ENCODE results near the gene HOXD4. TPM values are rescaled to one million over a fixed set of nuclear protein-coding genes. Genes with fewer than 3 reads are reported as not detected.

Gene HOXD4
- total and polyA plus RNA-seq, 10 of the 15 experiments (the other 5 are each of a cell fraction or from before 2014, with no cell fraction given) = 0.07 TPM; not detected in 9

DNA sequence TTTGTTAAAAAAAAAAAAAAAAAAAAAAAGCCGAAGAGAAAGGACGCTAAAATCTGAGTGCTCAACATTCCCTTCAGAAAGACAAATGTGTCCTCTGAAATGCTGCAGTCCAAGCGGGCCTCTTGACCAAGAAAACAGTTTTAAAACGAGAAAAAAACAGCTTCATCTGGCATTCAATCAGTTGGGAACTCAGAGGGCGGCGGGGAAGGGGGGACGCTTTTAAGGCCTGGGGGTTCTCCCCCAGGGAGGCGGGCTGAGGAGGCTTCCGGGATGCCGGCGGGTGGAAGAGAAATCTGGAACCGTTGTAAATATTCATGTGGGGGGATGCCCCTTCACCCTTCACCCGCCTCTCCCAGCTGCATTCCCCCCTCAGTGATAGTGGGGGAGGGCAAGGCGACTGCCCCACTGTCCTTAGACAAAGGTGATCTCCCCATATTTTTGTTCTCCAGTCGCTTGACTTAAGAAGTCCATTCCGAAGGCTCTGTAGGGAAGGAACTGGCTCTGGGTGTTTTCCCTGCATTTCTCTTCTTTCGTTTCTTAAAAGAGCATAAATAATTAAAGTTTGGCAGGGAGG lies 47.5 kb upstream of the HOXD4 start:
- SMC1A ChIA-PET (ENCODE audit: uncharacterized antibody, unreplicated experiment) = no interaction called here
- no peak overlapping the region for H3K9ac ChIP-seq (ENCODE audit: control insufficient read depth, insufficient read depth, low read length)
- RAD21 ChIA-PET (ENCODE audit: unreplicated experiment) = interaction anchor here (0.7 kb wide), 1 partner anchor 1143 kb away, joined by 3 read pairs; no protein-coding TSS in a partner anchor
- ATAC-seq (no peak), FAIRE-seq (no peak), DNase-seq (ENCODE audit: low read depth, low spot score) (no peak)
- no peaks in the 10 kb centered on the region for H3K79me2 ChIP-seq (ENCODE audit: control insufficient read depth, insufficient read depth, low read length)
- in situ Hi-C loops (cut with MboI) (no loop called here), intact Hi-C loops (cut with micrococcal nuclease; ENCODE audit: unreplicated experiment) (no loop called here)
- CTCF ChIA-PET = interaction anchor here (2.6 kb wide), 1 partner anchor 7 kb away, joined by 11 read pairs; no protein-coding TSS in a partner anchor
- no peaks in the 10 kb centered on the region for H3K4me1 ChIP-seq (ENCODE audit: control insufficient read depth, insufficient read depth, low read length)
- no peak overlapping the region for H3K4me2 ChIP-seq (ENCODE audit: control insufficient read depth, insufficient read depth)
- POLR2A ChIA-PET = no interaction called here
- BruUV-seq (replicated peaks) = no TSS peak
- peaks cover 3% of the 10 kb centered on the region; the same call in 1 of the 3 replicates for H3K9me3 ChIP-seq (replicated peaks; ENCODE audit: control insufficient read depth, insufficient read depth, low read length)
- 5% methylated on average over 16 of the region's 17 CpGs for WGBS (ENCODE audit: insufficient coverage, insufficient replicate concordance, low lambda C conversion rate, missing lambda C conversion rate)
- no peak overlapping the region for H2AFZ ChIP-seq (ENCODE audit: control insufficient read depth, low read depth, low read length)
- H3K4me3 ChIP-seq = no peak overlapping the region
- H3K27ac ChIP-seq (ENCODE audit: control insufficient read depth, insufficient read depth) = no peak overlapping the region
- H3K36me3 ChIP-seq (ENCODE audit: control insufficient read depth in 2 of 2, insufficient read depth in 2 of 2, low read length in 1 of 2) = no peaks in the 10 kb centered on the region
- TF ChIP-seq EP300 (IDR thresholded peaks at IDR 0.05; ENCODE audit: borderline replicate concordance in 1 of 2, control insufficient read depth in 1 of 2, low read depth in 2 of 2, low read length in 2 of 2) (no peak), KAT2A (conservative IDR thresholded peaks at IDR 0.05; ENCODE audit: control insufficient read depth, low read depth, low read length) (no peak), KLF5 (IDR thresholded peaks at IDR 0.05; ENCODE audit: partially characterized antibody) (no peak), WRNIP1 (IDR thresholded peaks at IDR 0.05; ENCODE audit: borderline replicate concordance, low read depth, low read length) (no peak), HDAC6 (IDR thresholded peaks at IDR 0.05; ENCODE audit: unreplicated experiment) (no peak), PAX5 (IDR thresholded peaks at IDR 0.05; ENCODE audit: borderline replicate concordance, low read depth, low read length) (no peak), RCOR1 (conservative IDR thresholded peaks at IDR 0.05; ENCODE audit: low read depth, low read length) (no peak), ATF7 (IDR thresholded peaks at IDR 0.05; ENCODE audit: low read depth) (no peak), STAT3 (IDR thresholded peaks at IDR 0.05; ENCODE audit: low read depth, low read length) (no peak), MEF2B (IDR thresholded peaks at IDR 0.05; ENCODE audit: partially characterized antibody, poor library complexity, severe bottlenecking) (no peak), SMAD5 (IDR thresholded peaks at IDR 0.05; ENCODE audit: low read depth) (no peak), NFIC (IDR thresholded peaks at IDR 0.05; ENCODE audit: low read depth, low read length) (no peak), RUNX3 (IDR thresholded peaks at IDR 0.05; ENCODE audit: low read length) (no peak), GATAD2B (conservative IDR thresholded peaks at IDR 0.05; ENCODE audit: low read depth) (no peak)
- TF ChIP-seq, protein P1, sequence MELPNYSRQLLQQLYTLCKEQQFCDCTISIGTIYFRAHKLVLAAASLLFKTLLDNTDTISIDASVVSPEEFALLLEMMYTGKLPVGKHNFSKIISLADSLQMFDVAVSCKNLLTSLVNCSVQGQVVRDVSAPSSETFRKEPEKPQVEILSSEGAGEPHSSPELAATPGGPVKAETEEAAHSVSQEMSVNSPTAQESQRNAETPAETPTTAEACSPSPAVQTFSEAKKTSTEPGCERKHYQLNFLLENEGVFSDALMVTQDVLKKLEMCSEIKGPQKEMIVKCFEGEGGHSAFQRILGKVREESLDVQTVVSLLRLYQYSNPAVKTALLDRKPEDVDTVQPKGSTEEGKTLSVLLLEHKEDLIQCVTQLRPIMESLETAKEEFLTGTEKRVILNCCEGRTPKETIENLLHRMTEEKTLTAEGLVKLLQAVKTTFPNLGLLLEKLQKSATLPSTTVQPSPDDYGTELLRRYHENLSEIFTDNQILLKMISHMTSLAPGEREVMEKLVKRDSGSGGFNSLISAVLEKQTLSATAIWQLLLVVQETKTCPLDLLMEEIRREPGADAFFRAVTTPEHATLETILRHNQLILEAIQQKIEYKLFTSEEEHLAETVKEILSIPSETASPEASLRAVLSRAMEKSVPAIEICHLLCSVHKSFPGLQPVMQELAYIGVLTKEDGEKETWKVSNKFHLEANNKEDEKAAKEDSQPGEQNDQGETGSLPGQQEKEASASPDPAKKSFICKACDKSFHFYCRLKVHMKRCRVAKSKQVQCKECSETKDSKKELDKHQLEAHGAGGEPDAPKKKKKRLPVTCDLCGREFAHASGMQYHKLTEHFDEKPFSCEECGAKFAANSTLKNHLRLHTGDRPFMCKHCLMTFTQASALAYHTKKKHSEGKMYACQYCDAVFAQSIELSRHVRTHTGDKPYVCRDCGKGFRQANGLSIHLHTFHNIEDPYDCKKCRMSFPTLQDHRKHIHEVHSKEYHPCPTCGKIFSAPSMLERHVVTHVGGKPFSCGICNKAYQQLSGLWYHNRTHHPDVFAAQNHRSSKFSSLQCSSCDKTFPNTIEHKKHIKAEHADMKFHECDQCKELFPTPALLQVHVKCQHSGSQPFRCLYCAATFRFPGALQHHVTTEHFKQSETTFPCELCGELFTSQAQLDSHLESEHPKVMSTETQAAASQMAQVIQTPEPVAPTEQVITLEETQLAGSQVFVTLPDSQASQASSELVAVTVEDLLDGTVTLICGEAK (IDR thresholded peaks at IDR 0.05; ENCODE audit: borderline replicate concordance) = no peak
- TF ChIP-seq, protein P2, sequence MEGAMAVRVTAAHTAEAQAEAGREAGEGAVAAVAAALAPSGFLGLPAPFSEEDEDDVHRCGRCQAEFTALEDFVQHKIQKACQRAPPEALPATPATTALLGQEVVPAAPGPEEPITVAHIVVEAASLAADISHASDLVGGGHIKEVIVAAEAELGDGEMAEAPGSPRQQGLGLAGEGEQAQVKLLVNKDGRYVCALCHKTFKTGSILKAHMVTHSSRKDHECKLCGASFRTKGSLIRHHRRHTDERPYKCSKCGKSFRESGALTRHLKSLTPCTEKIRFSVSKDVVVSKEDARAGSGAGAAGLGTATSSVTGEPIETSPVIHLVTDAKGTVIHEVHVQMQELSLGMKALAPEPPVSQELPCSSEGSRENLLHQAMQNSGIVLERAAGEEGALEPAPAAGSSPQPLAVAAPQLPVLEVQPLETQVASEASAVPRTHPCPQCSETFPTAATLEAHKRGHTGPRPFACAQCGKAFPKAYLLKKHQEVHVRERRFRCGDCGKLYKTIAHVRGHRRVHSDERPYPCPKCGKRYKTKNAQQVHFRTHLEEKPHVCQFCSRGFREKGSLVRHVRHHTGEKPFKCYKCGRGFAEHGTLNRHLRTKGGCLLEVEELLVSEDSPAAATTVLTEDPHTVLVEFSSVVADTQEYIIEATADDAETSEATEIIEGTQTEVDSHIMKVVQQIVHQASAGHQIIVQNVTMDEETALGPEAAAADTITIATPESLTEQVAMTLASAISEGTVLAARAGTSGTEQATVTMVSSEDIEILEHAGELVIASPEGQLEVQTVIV (IDR thresholded peaks at IDR 0.05; ENCODE audit: borderline replicate concordance, partially characterized antibody) = no peak
- peaks cover 18 to 38% of the 10 kb centered on the region in 2 experiments for H3K27me3 ChIP-seq (replicated peaks in 1 of 2; ENCODE audit: control insufficient read depth in 2 of 2, insufficient read depth in 2 of 2, low read length in 1 of 2)
- H4K20me1 ChIP-seq (ENCODE audit: control insufficient read depth, insufficient read depth) = no peaks in the 10 kb centered on the region
